ENCODE measurements around the gene COG5. TPM values are rescaled to one million over a fixed set of nuclear protein-coding genes. Genes with fewer than 3 reads are reported as not detected.

Gene COG5
- total and polyA plus RNA-seq, 2 experiments from 2014 or later, result 15.4 to 36.5 TPM

DNA sequence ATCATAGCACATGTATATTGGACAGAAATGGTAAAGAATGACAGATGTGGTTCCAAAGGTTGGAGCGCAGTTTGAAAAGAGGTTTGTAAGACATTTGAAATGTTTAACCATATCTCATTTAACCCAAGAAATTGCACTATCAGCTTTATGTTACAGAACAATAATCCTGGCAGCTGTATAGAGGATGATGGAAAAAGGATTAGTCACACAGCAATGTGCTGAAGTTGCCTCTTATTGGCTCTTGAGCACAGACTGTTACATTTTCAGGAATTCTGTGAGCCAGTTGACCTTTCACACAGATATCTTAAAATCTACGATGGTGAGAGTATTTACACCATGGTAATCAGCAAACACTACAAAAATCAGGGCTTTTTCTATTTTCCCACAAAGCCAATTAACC is 3.9 kb downstream of the COG5 start:
- no peak overlapping the region for H3K27ac Mint-ChIP-seq
- H4K20me1 ChIP-seq (replicated peaks; ENCODE audit: insufficient read depth), result peaks cover 15% of the 10 kb centered on the region
- peaks cover 11% of the 10 kb centered on the region for H3K4me1 Mint-ChIP-seq
- no peaks in the 10 kb centered on the region for H3K9me2 ChIP-seq (ENCODE audit: insufficient read depth)
- H3K27me3 ChIP-seq (ENCODE audit: insufficient read depth), result no peaks in the 10 kb centered on the region
- peaks cover 8% of the 10 kb centered on the region for H3K36me3 ChIP-seq (ENCODE audit: insufficient read depth)
- no peak overlapping the region for H3K27ac ChIP-seq (ENCODE audit: low read depth)
- H3K9me3 Mint-ChIP-seq, result no peaks in the 10 kb centered on the region
- ATAC-seq (no peak), DNase-seq (ENCODE audit: low spot score) (no peak)
- H3K4me3 ChIP-seq, result no peak overlapping the region
- peaks cover 53% of the 10 kb centered on the region for H3K79me2 ChIP-seq (replicated peaks; ENCODE audit: insufficient read depth)
- TF ChIP-seq, protein P1, sequence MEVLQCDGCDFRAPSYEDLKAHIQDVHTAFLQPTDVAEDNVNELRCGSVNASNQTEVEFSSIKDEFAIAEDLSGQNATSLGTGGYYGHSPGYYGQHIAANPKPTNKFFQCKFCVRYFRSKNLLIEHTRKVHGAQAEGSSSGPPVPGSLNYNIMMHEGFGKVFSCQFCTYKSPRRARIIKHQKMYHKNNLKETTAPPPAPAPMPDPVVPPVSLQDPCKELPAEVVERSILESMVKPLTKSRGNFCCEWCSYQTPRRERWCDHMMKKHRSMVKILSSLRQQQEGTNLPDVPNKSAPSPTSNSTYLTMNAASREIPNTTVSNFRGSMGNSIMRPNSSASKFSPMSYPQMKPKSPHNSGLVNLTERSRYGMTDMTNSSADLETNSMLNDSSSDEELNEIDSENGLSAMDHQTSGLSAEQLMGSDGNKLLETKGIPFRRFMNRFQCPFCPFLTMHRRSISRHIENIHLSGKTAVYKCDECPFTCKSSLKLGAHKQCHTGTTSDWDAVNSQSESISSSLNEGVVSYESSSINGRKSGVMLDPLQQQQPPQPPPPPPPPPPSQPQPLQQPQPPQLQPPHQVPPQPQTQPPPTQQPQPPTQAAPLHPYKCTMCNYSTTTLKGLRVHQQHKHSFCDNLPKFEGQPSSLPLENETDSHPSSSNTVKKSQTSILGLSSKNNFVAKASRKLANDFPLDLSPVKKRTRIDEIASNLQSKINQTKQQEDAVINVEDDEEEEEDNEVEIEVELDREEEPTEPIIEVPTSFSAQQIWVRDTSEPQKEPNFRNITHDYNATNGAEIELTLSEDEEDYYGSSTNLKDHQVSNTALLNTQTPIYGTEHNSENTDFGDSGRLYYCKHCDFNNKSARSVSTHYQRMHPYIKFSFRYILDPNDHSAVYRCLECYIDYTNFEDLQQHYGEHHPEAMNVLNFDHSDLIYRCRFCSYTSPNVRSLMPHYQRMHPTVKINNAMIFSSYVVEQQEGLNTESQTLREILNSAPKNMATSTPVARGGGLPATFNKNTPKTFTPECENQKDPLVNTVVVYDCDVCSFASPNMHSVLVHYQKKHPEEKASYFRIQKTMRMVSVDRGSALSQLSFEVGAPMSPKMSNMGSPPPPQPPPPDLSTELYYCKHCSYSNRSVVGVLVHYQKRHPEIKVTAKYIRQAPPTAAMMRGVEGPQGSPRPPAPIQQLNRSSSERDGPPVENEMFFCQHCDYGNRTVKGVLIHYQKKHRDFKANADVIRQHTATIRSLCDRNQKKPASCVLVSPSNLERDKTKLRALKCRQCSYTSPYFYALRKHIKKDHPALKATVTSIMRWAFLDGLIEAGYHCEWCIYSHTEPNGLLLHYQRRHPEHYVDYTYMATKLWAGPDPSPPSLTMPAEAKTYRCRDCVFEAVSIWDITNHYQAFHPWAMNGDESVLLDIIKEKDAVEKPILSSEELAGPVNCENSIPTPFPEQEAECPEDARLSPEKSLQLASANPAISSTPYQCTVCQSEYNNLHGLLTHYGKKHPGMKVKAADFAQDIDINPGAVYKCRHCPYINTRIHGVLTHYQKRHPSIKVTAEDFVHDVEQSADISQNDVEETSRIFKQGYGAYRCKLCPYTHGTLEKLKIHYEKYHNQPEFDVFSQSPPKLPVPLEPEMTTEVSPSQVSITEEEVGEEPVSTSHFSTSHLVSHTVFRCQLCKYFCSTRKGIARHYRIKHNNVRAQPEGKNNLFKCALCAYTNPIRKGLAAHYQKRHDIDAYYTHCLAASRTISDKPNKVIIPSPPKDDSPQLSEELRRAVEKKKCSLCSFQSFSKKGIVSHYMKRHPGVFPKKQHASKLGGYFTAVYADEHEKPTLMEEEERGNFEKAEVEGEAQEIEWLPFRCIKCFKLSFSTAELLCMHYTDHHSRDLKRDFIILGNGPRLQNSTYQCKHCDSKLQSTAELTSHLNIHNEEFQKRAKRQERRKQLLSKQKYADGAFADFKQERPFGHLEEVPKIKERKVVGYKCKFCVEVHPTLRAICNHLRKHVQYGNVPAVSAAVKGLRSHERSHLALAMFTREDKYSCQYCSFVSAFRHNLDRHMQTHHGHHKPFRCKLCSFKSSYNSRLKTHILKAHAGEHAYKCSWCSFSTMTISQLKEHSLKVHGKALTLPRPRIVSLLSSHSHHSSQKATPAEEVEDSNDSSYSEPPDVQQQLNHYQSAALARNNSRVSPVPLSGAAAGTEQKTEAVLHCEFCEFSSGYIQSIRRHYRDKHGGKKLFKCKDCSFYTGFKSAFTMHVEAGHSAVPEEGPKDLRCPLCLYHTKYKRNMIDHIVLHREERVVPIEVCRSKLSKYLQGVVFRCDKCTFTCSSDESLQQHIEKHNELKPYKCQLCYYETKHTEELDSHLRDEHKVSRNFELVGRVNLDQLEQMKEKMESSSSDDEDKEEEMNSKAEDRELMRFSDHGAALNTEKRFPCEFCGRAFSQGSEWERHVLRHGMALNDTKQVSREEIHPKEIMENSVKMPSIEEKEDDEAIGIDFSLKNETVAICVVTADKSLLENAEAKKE (CRISPR knock-in tag; IDR thresholded peaks at IDR 0.05), result no peak
- TF ChIP-seq, protein P2, sequence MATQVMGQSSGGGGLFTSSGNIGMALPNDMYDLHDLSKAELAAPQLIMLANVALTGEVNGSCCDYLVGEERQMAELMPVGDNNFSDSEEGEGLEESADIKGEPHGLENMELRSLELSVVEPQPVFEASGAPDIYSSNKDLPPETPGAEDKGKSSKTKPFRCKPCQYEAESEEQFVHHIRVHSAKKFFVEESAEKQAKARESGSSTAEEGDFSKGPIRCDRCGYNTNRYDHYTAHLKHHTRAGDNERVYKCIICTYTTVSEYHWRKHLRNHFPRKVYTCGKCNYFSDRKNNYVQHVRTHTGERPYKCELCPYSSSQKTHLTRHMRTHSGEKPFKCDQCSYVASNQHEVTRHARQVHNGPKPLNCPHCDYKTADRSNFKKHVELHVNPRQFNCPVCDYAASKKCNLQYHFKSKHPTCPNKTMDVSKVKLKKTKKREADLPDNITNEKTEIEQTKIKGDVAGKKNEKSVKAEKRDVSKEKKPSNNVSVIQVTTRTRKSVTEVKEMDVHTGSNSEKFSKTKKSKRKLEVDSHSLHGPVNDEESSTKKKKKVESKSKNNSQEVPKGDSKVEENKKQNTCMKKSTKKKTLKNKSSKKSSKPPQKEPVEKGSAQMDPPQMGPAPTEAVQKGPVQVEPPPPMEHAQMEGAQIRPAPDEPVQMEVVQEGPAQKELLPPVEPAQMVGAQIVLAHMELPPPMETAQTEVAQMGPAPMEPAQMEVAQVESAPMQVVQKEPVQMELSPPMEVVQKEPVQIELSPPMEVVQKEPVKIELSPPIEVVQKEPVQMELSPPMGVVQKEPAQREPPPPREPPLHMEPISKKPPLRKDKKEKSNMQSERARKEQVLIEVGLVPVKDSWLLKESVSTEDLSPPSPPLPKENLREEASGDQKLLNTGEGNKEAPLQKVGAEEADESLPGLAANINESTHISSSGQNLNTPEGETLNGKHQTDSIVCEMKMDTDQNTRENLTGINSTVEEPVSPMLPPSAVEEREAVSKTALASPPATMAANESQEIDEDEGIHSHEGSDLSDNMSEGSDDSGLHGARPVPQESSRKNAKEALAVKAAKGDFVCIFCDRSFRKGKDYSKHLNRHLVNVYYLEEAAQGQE (IDR thresholded peaks at IDR 0.05; ENCODE audit: unreplicated experiment), result no peak
- TF ChIP-seq ETS1 (IDR thresholded peaks at IDR 0.05) (no peak), ZNF114 (CRISPR knock-in tag; IDR thresholded peaks at IDR 0.05) (no peak), ZNF331 (CRISPR knock-in tag; IDR thresholded peaks at IDR 0.05; ENCODE audit: low read depth) (no peak), EZH2 (IDR thresholded peaks at IDR 0.05; ENCODE audit: low read depth, unreplicated experiment) (no peak), JUNB (IDR thresholded peaks at IDR 0.05; ENCODE audit: unreplicated experiment) (no peak), EZH2phosphoT487 (IDR thresholded peaks at IDR 0.05; ENCODE audit: unreplicated experiment) (no peak), CREB1 (CRISPR knock-in tag; IDR thresholded peaks at IDR 0.05; ENCODE audit: low read depth) (no peak), NANOG (IDR thresholded peaks at IDR 0.05; ENCODE audit: borderline replicate concordance) (no peak), POLR2AphosphoS5 (IDR thresholded peaks at IDR 0.05; ENCODE audit: low read depth) (no peak), STAT1 (IDR thresholded peaks at IDR 0.05; ENCODE audit: unreplicated experiment) (no peak)
- TF ChIP-seq, protein P3, sequence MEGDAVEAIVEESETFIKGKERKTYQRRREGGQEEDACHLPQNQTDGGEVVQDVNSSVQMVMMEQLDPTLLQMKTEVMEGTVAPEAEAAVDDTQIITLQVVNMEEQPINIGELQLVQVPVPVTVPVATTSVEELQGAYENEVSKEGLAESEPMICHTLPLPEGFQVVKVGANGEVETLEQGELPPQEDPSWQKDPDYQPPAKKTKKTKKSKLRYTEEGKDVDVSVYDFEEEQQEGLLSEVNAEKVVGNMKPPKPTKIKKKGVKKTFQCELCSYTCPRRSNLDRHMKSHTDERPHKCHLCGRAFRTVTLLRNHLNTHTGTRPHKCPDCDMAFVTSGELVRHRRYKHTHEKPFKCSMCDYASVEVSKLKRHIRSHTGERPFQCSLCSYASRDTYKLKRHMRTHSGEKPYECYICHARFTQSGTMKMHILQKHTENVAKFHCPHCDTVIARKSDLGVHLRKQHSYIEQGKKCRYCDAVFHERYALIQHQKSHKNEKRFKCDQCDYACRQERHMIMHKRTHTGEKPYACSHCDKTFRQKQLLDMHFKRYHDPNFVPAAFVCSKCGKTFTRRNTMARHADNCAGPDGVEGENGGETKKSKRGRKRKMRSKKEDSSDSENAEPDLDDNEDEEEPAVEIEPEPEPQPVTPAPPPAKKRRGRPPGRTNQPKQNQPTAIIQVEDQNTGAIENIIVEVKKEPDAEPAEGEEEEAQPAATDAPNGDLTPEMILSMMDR (conservative IDR thresholded peaks at IDR 0.05; ENCODE audit: low read depth in 2 of 2), result no peak
- H3K4me1 ChIP-seq (ENCODE audit: insufficient read depth), result peaks cover 10% of the 10 kb centered on the region
- no peak overlapping the region for H3K4me3 Mint-ChIP-seq
- peaks cover 12% of the 10 kb centered on the region; the same call in 2 of the 3 replicates for H3K36me3 Mint-ChIP-seq (ENCODE audit: low read depth)
- H3F3A ChIP-seq (replicated peaks; ENCODE audit: low read depth), result no peaks in the 10 kb centered on the region
- H3K4me2 ChIP-seq, result no peak overlapping the region
- H2AFZ ChIP-seq, result no peak overlapping the region
- no peaks in the 10 kb centered on the region for H3K27me3 Mint-ChIP-seq (ENCODE audit: insufficient read depth, low read depth, poor library complexity)
